Measurements from ENCODE around the gene NMNAT2. TPM values are rescaled to one million over a fixed set of nuclear protein-coding genes. Genes with fewer than 3 reads are reported as not detected.

The NMNAT2 gene
- total RNA-seq, 1 experiment from 2014 or later = not detected

DNA sequence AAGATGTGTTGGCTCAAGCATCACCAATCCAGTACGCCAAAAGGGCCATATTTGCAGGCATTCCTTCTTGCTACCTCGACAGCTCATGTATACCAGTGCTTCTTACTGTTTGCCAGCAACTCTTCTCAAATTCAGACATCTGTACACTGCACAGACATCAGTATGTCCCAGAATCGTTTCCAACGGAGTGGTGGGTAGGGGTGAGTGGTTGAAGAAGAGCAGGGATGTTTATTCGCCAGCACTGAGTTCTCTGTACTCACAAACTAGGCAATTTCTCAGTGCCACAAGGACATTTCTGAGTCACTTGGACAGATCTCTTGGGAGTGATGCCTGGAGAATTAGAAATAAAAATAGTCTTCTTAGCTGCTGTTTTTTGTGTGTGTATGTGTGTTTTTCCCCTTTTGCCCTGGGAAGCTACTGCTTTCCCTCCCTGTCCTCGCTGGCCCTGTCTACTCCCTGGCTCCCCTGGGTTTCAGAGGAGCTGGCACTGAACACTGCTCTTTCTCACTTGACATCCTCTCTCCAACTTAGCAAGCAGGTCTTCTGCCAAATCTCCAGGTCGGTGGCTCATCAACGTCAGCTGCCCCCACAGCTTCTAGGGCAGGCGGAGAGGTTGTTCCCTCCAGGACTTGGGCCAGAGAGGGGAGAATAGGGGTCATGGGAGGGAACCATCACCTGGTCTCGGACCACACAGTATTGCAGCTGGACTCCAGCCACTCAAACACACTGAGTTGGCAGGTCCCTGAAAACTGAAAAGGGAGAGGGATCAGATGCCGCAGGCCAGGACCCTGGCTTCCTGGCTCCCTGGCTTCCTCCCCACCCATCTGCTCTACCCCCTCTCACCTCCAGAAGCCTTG is 90.5 kb downstream of the NMNAT2 start:
- BruUV-seq (replicated peaks) = no TSS peak
- Histone ChIP-seq H3K4me3 (replicated peaks in 1 of 2; ENCODE audit: low read depth in 1 of 2, low read length in 2 of 2) (no peak overlapping the region), H4K20me1 (ENCODE audit: insufficient read depth) (no peaks in the 10 kb centered on the region), H3K9me2 (ENCODE audit: insufficient read depth) (no peaks in the 10 kb centered on the region), H3K36me3 (ENCODE audit: control insufficient read depth in 1 of 2, insufficient read depth in 2 of 2, low read length in 2 of 2) (no peaks in the 10 kb centered on the region), H3K79me2 (ENCODE audit: insufficient read depth, low read length) (no peaks in the 10 kb centered on the region), H3K4me2 (ENCODE audit: low read length) (no peak overlapping the region), H3K27ac (ENCODE audit: low read depth, low read length) (no peak overlapping the region), H3K9me3 (ENCODE audit: control insufficient read depth in 1 of 2, insufficient read depth in 1 of 2, low read depth in 1 of 2, low read length in 2 of 2) (no peaks in the 10 kb centered on the region), H3K9ac (ENCODE audit: low read length) (no peak overlapping the region), H3K4me1 (ENCODE audit: control insufficient read depth in 1 of 2, insufficient read depth in 2 of 2, low read length in 2 of 2) (no peaks in the 10 kb centered on the region), H3K27me3 (ENCODE audit: insufficient read depth, low read length) (peaks cover 24% of the 10 kb centered on the region; the same call in 1 of the 2 replicates), H2AFZ (ENCODE audit: low read depth, low read length, poor library complexity, severe bottlenecking) (no peak overlapping the region)
- DNase-seq (ENCODE audit: low read depth, low spot score) (no peak), ATAC-seq (no peak)
- ChIA-PET RAD21 (ENCODE audit: low non-redundant PET in 1 of 2, low total read pairs in 2 of 2, uncharacterized antibody in 2 of 2, unreplicated experiment in 2 of 2) (no interaction called here), POLR2A (no interaction called here), CTCF (no interaction called here)
- TF ChIP-seq ELF1 (IDR thresholded peaks at IDR 0.05; ENCODE audit: borderline replicate concordance, low read depth) (no peak), TCF7L2 (IDR thresholded peaks at IDR 0.05; ENCODE audit: borderline replicate concordance, extremely low read depth, insufficient read depth, insufficient read length) (no peak), JUND (IDR thresholded peaks at IDR 0.05) (no peak)
- TF ChIP-seq, protein P1, sequence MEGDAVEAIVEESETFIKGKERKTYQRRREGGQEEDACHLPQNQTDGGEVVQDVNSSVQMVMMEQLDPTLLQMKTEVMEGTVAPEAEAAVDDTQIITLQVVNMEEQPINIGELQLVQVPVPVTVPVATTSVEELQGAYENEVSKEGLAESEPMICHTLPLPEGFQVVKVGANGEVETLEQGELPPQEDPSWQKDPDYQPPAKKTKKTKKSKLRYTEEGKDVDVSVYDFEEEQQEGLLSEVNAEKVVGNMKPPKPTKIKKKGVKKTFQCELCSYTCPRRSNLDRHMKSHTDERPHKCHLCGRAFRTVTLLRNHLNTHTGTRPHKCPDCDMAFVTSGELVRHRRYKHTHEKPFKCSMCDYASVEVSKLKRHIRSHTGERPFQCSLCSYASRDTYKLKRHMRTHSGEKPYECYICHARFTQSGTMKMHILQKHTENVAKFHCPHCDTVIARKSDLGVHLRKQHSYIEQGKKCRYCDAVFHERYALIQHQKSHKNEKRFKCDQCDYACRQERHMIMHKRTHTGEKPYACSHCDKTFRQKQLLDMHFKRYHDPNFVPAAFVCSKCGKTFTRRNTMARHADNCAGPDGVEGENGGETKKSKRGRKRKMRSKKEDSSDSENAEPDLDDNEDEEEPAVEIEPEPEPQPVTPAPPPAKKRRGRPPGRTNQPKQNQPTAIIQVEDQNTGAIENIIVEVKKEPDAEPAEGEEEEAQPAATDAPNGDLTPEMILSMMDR (IDR thresholded peaks at IDR 0.05 in 2 of 3, conservative IDR thresholded peaks at IDR 0.05 in 1 of 3; ENCODE audit: borderline replicate concordance in 1 of 3, insufficient read depth in 1 of 3, low read depth in 2 of 3, low read length in 2 of 3) = no peak
- TF ChIP-seq, protein P2, sequence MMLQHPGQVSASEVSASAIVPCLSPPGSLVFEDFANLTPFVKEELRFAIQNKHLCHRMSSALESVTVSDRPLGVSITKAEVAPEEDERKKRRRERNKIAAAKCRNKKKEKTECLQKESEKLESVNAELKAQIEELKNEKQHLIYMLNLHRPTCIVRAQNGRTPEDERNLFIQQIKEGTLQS (IDR thresholded peaks at IDR 0.05) = no peak
- intact Hi-C loops (cut with micrococcal nuclease) = no loop called here

Measured in HCT116 (cell line).